Ecto neural progenitor cell (in vitro differentiated cells): ENCODE measurements around the gene P3H1.
"Not testable (repeated sequence)": the region's sequence is repeated elsewhere in the genome, so short reads cannot be mapped to it uniquely, and the experiment has no call there.

Experiments used
- DNase-seq: peaks from one replicate; pipeline ENCODE4 v3.0.0-alpha.2; 2018; ENCODE audit warnings: low spot score

Gene P3H1, protein sequence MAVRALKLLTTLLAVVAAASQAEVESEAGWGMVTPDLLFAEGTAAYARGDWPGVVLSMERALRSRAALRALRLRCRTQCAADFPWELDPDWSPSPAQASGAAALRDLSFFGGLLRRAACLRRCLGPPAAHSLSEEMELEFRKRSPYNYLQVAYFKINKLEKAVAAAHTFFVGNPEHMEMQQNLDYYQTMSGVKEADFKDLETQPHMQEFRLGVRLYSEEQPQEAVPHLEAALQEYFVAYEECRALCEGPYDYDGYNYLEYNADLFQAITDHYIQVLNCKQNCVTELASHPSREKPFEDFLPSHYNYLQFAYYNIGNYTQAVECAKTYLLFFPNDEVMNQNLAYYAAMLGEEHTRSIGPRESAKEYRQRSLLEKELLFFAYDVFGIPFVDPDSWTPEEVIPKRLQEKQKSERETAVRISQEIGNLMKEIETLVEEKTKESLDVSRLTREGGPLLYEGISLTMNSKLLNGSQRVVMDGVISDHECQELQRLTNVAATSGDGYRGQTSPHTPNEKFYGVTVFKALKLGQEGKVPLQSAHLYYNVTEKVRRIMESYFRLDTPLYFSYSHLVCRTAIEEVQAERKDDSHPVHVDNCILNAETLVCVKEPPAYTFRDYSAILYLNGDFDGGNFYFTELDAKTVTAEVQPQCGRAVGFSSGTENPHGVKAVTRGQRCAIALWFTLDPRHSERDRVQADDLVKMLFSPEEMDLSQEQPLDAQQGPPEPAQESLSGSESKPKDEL

DNA sequence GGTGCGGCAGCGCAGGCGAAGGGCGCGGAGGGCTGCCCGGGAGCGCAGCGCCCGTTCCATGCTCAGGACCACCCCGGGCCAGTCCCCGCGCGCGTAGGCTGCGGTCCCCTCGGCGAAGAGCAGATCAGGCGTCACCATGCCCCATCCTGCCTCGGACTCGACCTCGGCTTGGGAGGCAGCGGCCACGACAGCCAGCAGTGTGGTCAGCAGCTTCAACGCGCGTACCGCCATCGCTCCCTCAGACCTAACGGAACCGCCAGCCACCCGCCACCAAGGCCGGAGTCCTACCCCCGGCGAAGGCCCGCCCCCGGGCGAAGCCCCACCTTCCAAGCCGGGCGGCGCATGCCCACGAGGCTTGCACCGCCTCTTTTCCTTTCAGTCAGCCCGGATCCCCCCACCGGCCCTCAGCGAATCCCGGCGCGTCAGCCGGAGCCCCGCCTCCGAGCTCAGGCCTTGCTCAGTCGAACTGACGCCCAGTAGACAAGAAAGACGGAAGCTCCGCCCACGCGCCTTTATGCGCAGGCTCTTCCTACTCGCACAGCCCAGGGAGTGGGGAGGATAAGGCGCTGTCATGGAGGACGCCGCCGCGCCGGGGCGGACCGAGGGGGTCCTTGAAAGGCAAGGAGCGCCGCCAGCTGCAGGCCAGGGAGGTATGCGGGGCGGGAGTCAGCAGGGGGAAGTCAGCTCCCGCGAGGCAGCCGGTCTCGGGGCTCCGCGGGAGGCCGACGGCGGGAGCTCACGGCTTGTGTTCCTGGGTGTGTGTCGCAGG, at the start of gene P3H1, which contains the start of gene C1orf50:
TSS of gene P3H1 (minus strand) at position 288 of the 769 bp plus-strand sequence. CDS start at position 231, 57 bp downstream.
TSS of gene C1orf50 (plus strand) at position 509 of the 769 bp plus-strand sequence. CDS start at position 572, 63 bp downstream.
- DNase-seq: peak; percentile 100

DNA sequence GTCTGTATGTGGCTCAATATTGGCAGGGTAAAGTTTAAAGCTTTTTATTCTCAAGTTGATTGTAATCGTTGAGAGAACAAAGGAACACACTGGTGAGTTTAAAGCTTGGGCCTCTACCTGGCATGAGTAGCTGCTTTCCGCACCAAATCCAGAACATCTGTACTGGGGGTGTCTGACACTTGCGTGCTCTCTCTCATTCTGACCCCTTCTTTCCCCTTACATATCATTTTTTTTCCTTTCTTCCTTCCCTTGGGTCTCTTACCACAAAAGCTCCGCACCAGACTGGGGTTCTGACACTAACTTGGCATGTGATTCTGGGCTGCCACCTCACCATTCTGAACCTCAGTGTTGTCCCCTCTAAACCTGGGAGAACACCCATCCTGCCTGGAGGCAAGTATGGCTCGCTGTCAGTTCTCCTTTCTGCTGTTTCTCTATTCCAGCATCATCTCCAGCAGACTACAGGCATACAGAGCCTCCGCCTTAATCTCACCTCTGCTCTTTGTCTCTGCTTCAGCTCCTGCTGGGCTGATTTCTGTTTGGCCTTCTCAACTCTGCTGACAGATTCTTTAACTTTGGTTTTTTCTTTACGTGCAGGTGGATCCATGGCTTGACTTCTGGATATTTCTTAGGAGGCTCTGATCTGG, 49.2 kb upstream of the P3H1 start:
- DNase-seq: no peak

DNA sequence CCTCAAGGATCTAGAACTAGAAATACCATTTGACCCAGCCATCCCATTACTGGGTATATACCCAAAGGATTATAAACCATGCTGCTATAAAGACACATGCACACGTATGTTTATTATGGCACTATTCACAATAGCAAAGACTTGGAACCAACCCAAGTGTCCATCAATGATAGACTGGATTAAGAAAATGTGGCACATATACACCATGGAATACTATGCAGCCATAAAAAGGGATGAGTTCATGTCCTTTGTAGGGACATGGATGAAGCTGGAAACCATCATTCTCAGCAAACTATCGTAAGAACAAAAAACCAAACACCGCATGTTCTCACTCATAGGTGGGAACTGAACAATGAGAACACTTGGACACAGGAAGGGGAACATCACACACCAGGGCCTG, 48.0 kb upstream of the P3H1 start:
- not testable (repeated sequence) for DNase-seq

DNA sequence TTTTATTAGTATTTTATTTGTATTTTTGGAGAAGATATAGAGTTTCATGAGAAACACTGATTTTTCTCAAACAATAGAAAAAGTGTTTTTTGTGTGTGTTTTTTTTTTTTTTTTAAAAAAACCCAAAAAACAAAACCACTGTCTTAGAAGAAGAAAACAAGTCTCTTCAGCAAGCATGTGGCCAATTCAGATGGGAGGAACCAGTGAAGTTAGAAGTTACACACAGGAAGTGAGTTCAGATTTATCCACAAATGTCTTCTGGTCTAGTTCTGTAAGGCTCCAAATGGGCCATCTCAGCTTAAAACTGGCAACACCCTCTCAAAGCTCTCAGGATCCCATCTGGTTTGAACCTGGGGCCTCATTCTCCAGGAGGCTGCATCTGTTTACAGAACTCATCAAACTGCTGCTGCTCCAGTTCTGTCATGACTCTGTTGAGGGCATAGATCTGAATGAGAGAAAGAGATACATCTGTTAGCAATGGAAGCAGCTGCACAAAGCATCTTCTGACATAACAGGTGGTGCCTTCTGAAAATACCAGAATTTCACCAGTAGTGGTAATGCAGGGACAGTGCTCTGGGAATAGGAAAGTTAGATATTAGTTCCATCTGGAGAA, 40.3 kb upstream of the P3H1 start:
- DNase-seq: no peak

DNA sequence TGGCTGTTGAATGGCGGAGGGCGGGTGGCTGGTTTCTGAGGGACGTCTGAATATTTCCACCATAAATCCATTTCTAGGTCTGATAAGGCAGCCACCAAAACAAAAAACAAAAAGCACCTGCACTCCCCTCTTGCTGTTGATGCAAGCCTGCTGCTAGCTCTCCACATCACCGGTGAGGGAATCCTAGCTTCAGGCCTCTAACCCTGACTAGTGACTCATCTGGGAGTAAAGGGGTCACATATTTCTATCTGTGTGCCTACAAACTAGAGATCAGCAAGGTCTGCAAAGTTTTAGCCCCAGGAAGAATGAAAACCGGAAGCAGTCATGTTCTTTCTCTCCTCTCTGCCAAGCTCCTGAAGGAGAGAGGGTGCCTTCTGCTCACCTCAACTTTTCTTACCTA, 39.8 kb upstream of the P3H1 start:
- no peak for DNase-seq

DNA sequence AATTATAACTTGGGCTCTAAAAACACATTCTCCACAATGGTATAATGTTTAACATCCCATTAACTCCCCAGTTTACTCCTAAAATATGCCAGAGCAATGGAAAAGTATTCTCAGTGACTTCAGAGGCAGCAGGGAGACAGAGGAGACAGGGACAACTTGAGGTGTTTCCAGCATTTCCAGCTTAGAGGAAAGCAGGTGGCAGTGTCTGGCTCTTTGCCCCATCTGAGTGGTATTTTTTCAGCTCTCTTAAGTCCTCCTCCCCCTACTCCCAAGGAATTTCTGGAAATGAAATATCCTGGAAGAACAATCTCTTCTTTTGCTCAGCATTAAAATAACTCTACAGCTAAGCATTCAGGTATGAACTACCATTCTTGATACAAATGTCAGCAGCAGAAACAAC, 39.3 kb upstream of the P3H1 start:
- DNase-seq: no peak

DNA sequence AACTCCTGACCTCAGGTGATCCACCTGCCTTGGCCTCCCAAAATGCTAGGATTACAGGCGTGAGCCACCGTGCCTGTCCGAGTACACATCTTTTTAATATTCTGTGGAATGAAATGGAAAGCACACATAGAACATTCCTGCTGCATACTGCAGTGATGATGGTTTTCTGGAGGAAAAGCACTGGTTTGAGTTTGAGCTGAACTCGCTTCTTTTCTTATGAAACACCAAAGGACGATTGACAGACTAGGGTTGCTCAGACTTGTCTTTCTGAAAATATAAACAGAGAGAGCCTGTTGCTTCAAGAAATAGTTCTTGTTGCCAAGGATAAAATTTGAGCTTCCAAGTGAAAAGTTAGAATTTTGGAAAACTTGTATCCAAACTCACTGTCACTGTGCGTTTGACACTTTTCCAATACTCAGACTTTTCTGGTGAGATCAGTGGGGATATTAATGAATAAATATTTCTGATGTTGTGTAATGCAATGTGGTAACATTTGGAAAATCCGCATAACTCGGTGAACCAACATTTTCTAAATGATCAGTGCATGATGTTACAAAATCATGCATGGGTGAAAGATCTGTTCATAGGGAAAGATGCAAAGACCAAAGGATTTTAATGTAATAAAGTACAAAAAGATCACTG, 35.1 kb upstream of the P3H1 start:
- DNase-seq: no peak

DNA sequence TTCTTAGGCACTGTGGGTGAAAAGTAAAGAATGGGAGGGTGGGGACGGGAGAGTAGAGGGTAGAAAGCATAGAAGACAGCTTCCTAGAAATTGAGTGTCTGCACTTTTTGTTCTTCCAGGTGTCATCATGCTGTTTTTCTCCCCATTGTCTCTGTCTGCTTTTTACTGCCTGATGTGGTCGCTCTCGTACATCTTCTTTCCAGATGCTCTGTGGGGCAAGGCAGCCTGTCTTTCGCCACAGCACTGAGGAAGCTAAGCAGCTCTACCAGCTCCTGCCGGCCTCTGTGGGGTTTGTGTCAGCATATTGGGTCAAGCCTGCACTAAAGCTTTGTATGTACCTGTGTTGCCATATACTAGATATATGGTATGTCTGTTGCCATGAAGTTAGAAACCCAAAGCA, 31.2 kb upstream of the P3H1 start:
- DNase-seq: no peak

DNA sequence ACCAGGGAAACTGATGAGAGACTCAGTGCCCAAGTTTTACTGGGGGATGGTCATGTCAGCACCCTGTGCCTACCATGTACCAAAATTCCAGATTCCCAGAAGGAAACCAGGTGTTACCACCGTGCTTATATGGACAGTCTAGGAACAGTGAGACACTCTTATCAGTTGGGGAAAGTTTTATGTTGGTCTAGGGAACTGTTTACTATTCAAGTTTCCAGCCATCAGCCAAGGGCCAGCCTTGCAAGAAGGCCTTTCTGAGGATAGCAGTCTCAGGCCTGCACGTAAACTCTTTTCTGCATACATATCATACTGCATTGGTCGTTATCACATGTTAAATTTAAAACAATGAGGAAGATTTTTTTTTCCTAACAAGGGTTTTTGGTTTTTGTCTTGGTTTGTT, 30.6 kb upstream of the P3H1 start:
- DNase-seq: no peak

DNA sequence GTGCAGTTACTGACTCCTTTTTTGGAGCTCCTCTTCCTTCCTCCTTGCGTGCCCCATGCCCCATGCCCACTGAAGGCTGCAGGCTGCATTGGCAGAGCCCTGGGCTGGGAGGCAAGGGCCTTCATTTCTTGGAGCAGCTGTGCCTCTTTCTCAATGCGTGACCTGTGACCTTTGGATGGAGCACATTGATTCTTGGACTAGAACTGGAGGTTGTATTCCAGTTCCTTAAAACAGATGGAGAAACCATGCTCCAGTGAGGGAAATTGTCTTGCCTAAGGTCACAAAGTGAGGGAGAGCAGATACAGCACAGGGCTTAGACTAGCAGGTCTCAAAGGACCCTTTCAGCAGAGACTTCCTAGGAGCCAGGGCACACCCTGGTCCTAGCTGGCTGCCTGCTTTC, 27.0 kb upstream of the P3H1 start:
- DNase-seq: no peak

DNA sequence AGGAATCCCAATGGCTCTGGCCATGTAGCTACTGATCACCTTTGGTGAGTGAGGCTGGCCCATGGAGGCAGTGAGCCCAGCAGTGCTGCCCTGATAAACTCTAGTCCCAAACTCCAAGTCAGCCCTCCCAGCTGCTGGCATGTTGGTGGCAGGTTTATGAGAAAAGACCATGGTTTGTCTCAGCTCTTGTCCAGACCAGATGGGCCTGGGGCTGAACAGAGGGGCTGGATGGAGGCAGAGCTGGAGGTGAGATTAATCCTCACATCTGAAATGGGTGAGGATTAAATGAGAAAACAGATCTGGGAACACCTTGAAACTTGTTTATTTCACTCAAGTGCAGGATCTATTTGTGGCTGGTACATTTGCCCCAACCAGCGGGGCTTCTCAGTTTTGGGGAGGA, 21.2 kb upstream of the P3H1 start:
- DNase-seq: no peak

DNA sequence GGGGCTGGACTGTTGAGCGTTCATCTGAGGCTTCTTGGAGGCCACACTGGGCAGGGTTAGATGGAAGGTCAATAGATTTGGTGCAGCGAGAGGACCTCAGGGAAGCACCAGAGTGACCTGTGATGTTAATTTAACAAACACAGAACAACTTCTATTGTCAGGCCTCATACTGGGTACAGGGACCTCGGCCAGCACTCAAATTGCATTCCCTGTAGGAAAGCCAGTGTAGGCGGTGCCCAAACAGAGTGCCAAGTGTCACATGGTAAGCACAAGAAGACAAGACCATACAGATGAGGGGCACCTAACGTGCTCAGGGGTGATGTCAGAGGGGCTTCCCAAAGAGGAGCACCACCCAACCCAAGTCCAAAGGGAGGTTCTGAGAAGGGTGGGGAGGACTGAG, 19.3 kb upstream of the P3H1 start:
- DNase-seq: no peak

DNA sequence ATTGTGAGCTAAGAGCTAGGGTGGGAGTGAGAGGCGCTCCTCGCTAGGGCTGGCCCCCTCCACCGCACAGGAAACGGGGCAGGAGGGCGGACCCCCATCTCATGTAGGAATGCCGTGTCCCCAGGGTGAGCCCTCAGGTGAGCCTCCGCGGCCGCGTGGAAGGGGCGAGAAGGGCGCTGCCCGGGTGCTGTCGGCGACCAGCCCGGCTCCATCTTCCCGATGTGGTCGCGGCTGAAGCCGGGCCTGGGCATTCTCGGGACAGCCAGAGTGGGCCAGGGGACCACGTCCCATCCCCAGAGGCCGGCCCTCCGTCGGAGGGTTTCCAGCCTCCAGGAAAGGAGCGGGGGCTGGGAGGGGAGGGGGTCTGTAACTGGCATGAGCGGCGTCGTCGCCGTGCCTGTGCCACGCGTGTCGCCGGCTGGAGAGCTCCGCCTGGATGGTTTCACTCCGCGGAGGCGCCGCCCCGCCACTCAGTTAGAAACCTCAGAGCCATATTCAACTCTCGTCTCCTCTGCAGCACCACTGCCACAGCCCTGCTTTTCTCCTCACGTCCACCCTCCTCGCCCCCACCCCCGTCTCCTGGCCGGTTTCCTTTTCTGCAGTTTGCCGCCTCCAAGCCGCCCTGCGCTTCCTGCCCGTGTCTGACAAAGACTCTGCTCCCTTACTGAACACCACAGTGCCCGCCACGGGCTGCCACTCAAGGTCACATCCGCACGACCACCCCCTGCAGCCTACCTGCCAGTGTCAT, 18.3 kb upstream of the P3H1 start, which contains the start of gene TMEM269:
TSS of gene TMEM269 (plus strand) at position 46 of the 748 bp plus-strand sequence. CDS start 4,903 bp downstream, outside the sequence.
- no peak for DNase-seq

DNA sequence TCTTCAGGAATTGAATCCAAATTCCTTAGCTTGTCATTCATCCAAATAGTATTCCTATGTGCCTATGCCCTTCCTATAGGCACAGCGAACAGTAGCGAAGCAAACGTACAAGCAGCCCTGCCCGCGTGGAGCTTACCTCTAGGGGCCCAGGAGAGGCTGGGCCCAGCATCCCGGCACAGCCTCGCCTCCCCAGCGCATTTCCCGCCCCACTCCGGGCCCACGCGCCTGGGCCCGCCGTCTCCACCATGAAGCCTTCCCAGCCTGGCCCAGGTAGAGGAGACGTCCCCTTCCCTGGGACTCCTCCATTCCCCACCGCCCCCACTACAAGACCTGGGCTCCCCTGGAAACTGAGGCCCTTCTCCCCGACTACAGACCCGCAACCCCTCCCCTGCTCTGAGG, 17.7 kb upstream of the P3H1 start:
- DNase-seq: no peak

DNA sequence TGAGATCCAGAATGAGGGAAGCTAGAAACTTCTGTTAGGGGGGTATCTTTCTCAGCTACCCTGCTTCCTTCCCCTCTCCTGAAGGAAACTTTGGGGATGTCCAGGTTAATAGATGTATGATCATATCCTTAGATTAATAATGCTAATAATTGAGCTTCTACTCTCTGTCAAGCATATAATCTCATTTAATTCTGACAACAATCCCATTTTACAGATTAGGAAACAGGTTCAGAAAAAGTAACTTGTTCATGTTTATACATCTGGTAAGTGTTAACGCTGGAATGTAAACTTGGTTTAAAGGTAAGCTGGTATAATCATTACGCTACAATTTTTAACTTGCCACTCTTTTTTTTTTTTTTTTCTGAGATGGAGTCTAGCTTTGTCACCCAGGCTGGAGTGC, 16.3 kb upstream of the P3H1 start:
- no peak for DNase-seq

DNA sequence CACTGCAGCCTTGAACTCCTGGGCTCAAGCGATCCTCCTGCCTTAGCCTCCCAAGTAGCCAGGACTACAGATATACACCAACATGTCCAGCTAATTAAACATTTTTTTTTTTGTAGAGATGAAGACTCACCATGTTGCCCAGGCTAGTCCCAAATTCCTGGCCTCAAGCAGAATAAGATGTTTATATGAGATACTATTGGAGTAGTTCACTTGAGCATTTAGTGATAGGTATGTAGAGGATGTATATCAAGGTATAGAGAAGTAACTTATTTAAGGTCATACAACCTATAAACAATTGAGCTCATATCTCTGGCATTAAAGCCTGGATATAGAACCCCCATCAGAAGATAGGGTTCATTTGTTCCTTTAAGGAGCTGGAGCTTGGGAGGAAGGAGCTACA, 13.3 kb upstream of the P3H1 start:
- DNase-seq: no peak

DNA sequence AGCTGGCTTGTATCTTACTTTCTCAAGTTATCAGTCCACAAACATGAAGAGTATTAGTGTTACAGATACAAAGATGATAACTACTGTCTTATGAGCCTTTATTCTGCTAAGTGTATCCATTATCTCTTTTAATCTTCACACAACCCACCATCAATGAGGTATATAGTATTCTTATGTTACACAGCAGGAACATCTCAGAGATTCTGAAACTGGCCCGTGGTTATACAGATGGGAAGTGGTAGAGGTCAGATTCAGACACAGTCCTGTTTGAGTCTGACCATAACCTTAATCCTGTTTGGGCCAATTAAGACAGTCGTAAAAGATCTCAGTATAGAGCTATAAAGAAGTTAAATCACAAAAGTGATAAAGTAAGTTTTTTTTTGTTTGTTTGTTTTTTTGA, 12.9 kb upstream of the P3H1 start:
- DNase-seq: no peak

DNA sequence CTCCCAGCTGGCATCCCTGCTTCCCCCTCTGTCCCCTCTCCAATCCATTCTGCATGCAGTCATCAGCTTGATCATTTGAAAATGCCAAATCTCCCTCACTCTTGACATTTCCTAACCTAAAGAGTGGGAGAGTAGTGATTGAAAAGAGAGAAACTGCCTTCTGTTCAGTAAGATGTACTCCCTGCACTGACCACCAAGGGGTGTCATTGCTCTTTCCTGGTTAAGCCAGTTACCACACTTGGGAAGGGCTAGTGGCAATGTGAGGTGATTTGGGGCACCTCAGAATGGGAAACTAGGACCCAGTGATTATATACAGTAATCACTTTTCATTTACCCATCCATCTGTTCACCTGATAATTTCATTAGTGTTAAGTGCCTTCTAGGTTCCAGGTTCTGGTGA, 11.0 kb upstream of the P3H1 start:
- no peak for DNase-seq

DNA sequence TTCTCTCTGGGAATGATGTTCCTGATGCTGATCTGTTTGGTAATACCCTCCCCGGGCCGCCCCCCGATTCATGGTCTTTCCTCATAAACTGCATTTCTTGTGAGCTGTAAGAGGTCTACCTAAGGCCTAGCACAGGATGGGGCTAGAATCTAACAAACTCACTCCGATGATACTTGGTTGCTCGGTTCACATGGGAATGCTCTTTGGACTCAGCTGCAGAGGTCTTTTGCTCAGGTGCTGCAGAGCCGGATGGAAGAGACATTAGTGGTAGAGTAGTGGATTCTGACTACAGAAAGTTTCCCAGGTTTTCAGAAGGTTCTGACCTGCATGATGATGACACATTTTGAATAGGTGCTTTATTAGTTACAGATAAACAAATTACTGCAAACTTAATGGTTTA, 9.7 kb upstream of the P3H1 start:
- DNase-seq: no peak

DNA sequence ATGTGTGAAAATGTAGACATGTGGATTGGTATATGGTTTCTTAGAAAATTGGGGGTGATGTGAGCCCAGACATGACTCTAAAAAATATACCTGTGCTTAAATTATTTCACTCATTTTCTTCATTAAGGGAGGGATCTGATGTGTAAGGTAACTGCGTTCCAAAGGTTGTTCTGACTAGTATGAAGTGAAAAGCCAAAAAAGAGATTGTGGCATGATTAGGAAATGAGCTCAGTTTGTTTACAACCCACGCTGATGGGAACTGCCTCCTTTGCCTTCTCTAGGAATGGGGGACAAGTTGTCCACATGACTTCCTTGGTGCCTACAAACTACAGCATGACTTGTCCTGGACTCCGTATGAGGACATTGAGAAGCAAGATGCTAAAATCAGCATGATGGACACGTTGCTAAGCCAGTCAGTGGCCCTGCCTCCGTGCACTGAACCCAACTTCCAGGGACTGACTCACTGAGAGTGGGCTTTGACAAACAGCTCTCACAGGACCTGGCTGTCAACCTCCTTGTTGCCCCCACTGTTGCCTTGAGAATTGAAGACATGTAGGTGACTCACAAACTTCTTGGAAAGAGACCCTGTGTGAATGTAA, 8.2 kb upstream of the P3H1 start:
- no peak for DNase-seq
